Amygdala (tissue), 56 donors: ENCODE data around the gene KCNK17.
A peak's percentile ranks its signal among the peaks of the same experiment; 100 is the strongest.

Source experiments
- DNase-seq, 56 donors: peaks; one replicate each; lab custom pipeline; 2025; lab: John Stamatoyannopoulos, UW

Gene KCNK17, protein sequence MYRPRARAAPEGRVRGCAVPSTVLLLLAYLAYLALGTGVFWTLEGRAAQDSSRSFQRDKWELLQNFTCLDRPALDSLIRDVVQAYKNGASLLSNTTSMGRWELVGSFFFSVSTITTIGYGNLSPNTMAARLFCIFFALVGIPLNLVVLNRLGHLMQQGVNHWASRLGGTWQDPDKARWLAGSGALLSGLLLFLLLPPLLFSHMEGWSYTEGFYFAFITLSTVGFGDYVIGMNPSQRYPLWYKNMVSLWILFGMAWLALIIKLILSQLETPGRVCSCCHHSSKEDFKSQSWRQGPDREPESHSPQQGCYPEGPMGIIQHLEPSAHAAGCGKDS

DNA sequence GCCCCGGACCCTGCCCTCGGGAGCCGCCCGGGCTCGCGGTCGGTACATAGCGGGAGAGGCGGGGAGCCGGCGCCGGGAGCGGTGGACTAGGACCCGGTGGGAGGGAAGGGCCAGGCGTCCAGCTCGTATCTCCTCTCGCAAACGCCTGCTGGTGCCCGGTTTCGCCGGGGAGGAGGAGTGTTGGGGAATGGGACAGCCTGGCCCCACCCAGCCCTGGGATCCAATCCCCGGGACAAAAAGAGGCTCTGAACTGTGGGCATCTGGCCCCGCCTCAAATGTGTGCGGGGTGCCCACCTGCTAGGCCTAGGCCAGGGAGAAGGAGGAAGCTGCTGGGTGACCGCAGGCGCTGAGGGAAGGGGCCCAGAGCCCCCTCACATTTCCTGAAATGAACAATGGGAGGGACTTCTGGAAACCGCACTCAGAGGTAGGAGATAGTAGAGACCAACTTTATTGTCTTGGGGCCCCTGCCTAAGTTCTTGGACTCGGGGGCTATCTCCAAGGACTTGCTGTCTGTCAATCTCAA lies at the start of gene KCNK17:
TSS of gene KCNK17 (minus strand) at position 147 of the 523 bp plus-strand sequence. CDS start at position 48, 99 bp downstream.
- no peak for DNase-seq

DNA sequence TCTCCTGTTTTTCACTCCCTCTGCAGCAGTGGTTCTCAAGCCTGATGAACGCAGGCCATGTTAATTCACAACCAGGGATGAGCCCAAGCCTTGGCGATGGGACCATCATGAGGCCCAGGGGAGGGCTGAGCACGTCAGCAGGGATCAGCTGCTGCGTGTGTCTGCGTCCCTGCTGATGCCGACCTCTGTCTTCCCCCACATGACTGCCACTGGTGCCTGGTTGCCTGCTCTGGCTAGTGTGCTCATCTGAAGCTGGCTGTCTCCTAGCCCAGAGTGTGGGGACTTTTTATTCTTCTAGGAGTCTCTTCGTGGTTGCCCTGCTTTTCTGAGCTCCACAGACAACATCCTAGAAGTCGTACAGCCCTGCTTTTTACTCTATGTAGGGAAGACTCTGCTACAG lies 49.1 kb upstream of the KCNK17 start:
- no peak for DNase-seq

DNA sequence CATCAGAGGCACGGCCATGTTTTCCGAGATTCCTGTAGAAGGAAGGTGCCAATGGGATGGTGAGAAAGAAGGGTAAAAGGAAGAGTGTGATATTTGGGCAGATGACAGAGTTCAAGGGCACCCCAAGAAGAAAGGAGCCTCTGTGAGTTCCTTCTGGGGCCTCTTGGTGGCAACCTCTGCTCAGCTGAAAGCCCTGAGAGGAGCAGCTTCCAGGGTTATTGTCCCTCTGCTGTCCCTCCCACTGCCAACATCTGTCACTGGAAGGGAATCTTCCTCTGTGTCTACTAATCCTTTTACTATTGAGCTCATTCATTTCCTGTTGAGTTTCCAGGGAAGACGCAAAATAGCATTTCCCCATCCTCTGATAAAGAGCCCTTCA lies 48.3 kb upstream of the KCNK17 start:
- DNase-seq: peak in 20 of 56 donors; percentile 8 to 64 (median 36)

DNA sequence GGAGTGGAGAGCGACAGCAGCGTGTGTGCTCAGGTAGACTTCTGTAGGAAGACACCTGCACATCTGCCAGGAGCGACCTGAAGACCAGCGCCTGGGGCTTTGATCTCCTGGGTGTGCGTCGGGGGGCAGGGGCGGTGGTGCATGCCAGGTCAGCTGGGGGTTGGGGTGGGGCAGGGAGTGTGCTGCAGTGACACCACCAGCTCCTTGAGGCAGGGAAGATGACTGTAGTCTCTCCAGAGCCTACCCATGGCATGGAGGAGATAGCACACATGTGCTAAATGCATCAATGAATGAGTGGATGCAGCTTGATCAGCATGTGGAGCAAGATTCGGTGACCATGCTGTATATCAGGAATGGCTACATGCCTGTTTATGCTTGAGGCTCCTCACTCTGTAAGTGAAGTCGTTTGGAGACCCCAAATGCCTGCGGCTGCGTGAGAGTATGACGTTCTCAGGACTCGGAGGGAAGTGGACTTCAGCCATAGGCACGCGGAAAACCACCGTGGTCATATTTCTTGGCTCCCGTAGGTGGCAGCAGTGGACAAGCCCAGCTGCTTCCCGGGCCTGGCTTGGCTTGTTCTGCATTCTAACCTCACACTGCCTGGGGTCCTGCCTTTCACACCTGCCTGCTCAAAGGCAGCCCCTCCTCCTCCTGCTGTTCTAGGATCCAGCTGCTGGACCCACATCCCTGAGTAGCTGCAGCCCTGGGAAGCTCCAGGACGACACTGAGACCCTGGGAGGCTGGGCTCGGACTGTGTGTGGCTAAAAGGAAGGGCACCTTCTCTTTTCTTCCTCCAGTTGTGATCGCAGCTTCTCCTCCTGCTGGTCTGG lies 47.7 kb upstream of the KCNK17 start:
- DNase-seq: peak in 50 of 56 donors; percentile 18 to 81 (median 52)

DNA sequence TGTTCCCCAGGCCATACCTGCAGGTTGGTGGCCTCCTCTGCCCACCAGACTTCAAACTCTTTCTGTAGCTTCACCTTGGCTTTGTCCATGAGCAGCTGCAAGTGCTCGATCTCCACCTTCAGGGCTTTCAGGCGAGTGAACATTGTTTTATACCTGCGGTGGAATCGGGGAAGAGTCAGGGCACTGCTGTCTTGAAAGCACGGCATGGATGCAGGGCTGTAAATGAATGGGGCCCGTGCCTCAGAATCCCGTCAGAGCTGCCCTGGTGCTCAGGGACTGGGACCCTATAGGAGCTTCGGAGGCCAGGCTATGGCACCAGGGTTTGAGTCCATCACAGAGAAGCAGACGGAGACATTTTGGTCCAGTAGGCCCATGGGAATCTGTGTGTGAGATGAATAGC lies 46.2 kb upstream of the KCNK17 start:
- DNase-seq: no peak

DNA sequence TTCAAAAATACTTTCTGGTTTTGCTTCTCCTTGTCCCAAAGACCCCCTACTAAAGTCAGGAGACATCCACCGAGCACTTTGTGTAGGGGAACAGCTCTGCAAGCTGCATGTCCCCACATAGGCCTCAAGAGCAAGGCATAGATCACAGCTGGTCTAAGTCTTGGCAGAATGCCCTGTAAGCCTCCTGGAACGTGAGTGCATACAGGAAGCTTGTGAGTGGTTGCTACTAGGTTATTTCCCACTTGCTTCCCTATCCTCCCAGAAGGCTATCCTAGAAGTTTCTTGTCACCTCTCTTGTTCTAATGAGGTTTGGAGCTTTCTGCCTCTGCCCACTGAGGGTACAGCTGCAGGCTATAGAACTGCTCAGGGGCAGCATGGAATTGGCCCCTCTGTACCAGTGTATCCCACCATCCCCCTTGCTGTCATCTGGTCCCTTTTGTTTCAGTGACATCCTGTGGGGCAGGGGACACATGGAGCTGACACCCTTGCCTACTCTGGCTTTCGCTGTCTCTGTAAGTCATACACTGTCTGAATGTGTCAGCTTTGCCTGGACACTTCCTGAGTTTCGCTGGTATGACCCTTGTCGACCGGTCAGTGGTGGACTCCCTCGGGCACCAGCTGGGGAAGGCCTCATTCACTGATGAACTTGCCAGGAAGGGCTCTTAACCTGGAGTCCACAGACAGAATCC lies 43.9 kb upstream of the KCNK17 start:
- no peak for DNase-seq

DNA sequence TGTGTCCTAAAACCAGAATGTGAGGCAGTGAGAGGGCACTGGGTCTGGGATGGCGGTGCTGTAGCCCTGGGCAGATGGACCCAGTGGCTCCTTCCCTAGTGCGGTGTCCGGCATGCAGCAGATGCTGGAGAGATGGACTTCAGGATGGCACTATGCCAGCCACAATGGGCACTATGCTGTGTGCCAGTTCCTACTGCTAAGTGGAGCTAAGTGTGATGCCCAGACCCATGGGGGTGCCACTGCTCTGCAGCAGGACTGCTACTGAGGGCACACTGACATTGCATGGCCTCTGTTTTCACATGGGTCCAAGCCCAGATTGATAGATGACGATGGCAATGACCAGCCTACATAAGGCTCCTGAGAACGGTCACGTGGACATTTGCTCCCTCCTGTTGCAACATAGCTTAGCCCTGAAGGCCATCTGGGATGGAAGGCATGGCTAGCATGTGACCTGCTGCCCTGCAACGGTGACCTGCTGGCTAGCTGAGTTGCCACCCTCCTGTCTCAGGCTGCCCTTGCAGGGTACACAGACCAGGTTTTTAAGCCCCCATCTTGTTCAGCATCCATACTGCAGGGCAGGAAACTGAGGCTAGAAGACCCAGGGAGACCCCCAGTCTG lies 39.6 kb upstream of the KCNK17 start:
- no peak for DNase-seq

DNA sequence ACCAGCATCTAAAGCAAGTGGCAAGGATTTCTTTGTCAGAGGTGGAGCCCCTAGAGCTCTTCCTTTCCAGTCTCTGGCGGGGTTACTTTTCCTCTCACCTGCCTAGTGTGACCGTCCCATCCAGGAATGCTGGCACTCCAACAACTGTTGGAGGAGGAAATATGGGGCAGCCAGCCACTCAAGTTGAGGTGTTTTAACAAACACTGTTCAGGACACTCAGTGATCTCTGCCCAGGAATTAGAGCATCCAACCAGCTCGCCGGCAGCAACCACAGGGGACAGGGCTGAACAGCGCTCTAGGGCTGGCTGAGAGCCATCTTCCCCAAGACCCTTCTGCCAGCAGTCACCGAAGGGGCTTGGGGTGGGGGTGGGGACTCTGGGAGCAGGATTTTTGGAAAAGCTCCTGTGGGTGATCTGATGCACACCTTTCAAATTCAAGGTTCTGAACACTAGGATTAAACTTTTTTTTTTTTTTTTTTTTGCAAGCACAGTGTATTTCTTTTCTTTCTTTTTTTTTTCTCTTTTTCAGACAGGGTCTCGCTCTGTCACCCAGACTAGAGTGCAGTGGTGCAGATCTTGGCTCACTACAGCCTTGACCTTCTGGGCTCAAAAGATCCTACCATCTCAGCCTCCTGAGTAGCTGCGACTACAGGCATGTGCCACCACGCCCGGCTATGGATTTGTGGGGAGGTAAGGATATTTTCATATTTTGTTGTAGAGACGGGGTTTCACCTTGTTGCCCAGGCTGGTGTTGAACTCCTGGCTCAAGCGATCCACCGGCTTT lies 36.7 kb upstream of the KCNK17 start:
- no peak for DNase-seq

DNA sequence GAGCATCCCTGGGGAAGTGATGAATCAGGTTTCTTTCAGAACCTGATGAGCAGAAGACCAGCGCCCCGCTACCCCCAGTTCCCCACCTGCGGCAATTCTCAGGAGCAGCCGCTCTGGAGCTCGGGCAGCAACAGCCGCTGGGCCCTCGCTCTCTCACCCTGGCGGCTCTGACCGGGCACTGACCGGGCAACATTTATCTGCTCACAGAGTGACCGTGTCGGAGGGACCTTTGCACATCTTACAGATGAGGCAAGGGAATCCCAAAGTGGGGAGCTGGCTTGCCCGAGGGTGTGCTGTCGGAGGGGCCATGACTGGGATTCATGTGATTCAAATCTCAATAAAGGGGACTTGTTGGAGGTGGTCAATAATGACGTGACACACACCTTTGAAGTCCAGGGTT lies 34.5 kb upstream of the KCNK17 start:
- DNase-seq: no peak

DNA sequence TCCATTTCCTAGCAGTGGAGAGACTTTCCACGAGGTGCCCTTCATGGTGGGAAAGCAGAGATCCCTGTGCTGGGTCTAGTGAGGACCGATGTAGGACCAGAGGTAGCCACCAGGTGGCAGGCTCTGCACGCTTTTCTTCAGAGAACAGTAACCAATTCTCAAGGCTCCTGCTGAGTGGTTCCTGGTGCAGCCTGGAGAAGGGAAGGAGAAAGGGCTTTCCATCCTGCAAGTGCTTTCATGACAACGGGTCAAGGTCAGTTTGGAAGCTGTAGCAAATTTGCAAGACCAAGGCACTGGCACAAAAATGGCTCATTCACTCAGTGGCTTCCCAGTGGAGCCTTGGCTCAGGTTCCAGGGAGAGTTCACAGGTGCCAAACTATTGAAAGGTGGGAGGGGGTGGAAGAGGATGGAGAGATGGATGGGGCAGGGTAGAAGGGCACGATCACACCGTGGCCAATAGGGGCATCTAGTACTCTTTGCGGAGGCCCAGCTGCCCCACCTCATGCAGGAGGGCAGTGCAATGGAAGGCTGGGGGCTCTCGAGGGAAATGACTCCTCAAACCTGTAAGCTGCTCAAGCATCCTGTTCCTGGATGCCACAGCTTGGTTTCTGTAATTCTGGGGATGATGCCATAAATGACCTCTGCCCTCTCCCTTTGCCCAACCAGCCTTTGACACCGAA lies 33.8 kb upstream of the KCNK17 start:
- DNase-seq: peak in 45 of 56 donors; percentile 7 to 82 (median 35)

DNA sequence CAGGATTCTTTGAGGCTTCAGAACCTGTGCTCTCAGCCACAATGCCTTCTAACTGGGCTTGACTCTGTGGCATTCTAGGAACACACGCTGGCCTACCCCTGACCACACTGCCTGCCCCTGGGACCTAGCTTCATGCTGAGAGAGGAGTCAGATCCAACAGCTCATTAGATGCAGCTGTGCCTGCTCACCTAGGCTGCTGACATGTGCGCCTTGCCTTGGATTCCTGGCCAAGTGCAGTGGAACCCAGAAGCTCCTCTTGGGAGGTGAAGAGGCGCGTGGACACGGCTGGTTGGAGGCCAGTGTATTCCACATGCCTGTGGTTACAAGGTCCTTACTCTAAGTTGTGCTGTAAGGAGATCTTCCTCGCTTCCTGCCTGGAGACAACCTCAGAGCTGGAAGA lies 33.0 kb upstream of the KCNK17 start:
- no peak for DNase-seq

DNA sequence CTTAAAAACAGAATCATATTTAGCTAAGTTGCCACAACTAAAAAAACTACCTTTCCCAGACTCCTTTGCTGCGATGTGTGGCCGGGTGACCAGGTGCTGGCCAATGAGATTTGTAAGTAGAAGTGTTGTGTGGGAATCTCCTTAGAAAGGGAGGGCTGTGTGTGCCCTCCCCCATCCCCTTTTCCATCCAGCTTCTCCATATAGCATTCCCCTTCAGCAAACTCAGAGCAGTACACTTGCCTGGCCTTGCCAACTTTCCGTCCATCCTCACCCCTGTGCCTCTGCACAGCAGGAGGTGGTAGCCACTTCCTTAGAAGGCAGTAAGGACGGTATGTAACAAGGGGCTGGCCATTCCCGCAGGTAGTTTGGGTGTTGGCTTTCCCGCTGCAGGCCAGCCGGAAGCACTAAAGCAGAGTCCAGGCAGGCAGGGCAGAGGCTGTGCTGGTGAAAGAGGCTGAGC lies 30.6 kb upstream of the KCNK17 start:
- no peak for DNase-seq

DNA sequence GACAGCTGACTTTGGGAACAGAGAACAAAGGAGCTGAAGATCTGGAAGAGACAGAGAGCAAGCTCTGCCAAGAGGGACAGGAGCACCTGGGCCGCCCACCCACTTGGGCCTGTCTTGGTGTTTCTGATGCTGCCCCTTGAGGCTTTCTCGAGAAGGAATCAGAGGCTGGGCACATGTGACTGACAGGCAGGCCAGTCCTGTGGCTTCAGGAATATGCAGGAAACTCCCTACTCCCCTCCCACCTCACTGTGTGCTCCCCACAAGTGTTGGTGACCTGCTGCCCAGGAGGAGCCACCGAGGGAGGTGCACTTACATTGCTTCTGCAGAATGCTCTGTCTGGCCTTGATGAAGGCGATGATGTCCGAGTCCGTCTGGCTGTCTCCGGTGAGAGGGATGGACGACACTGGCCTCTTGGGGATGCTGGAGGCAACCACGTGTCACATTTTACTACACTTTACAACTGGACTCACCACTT lies 29.2 kb upstream of the KCNK17 start:
- DNase-seq: no peak

DNA sequence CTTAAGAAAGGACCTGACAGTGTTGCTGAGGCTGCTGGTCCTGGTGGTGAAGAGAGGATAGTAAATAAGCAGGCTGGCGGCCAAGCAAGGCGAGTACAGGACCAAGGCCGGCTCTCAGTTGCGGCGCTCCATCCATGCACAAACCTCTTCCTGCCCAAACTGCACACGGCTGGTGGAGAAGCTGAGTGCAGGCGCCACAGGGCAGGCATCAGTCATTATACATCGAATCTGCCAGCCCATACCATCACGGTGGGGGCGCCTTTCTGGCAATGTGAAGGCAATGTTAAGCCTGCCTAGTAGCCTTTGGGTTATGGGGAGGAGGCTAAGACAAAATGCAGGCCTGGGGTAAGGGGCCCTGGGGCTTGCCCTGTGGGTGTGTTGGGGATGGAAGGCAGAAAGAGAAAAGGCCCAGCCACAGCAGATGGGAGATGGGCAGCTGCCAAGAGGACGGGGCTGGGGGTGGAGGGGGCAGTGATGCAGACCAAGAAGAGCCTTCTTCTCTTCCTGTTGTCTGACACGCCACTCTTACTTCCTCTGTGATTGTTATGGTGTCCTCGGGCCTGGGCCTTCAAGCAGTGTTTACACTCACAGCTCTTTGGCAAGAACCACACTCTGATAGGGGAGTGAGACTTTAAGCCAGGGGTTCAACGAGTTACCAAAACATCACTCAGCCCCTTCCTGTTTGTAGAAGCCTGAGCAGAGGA lies 28.6 kb upstream of the KCNK17 start:
- DNase-seq: peak in 1 of 56 donors; percentile 6

DNA sequence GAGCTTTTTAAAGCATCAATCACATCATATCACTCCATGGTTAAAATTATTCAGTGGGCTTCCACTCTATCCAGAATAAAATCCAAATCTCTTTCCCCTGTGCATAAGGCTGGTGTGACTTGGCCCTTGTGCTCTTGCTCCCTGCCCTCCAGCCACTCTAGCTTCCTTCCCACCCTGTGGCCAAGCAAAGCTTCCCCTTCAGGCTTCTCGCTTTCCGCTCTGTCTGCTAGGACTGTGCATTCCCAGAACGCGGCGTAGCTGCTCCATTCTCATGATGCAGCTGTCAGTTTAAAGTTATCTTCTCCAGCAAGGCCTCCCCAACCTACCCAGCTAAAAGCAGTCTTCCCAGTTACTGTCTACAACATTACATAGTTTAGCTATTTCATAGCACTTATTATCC lies 27.7 kb upstream of the KCNK17 start:
- no peak for DNase-seq

DNA sequence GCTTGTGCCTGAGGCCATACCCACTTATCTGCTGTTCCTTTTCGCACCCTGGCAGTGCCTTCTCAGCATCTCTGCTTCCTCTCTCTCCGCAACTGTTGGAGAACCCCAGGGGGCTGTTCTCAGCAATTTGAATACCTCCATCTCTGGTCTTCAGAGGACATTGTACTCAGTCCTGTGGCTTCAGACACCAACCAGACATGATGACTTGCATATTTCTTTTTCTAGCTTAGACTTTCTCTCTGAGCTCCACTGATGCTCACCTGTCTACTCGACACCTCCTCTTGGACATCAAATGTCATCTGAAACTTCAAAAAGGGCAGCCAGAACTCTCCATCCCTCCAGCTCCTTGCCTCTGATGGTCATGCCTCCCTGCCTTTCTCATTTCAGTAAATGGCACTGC lies 27.1 kb upstream of the KCNK17 start:
- no peak for DNase-seq

DNA sequence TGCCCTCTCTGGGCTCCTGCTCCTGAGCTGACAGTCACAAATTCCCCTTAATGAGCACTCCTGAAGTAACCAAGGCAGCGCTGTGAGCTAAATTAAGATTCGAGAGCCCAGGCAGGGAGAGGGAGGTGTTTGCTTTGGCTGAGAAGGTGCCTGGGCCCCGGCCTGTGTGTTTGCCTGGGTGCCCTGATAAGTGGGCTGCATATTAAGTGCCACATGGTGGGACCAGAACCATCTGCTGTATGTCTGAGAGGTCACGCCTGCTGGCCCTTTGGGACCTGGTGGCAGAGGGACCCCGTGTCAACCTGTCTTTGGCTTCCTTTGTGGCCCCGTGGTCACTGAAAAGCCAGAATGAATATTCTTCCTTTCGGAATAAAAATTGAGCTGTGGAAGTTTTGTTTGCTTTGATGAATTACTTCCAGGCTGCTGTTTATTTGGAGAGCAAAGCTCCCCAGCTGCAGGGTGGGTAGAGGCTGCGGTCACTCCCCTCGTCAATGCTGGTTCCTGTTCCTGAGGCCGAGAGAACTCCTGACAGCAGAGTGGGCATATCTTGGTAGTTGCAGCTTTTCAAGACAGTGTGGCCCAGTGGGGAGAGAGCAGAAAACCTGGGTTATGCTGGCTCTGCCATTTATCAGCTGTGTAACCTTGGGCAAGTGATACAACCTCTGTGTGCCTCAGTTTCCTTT lies 25.8 kb upstream of the KCNK17 start:
- DNase-seq: peak in 5 of 56 donors; percentile 4 to 43 (median 21)
